ENCODE results near the gene TMEM240. TPM values are rescaled to one million over a fixed set of nuclear protein-coding genes. Genes with fewer than 3 reads are reported as not detected.

TMEM240 gene
- total and polyA plus RNA-seq, 10 of the 15 experiments (the other 5 are each of a cell fraction or from before 2014, with no cell fraction given): 0.17 to 0.49 TPM; not detected in 8

DNA sequence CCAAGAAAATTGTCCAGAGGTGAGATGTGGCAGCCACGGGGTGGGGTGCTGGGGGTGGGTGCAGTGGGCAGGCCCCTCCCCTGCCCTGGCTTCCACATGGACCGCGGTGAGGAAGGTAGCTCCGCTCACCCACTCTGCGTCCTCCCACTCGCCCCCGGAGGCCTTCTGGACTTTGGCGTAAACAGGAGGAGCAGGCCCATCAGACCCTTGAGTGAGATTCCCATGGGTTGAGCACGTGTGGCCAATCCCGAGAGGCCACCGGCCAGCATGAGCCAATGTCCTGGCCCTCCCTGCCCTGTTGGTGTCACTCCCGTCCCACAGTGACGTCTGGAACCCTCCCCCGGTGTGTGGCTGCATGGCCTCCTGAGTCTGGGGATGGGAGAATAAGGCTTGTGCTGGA, 8.2 kb upstream of the TMEM240 start:
- H2AFZ ChIP-seq (ENCODE audit: control insufficient read depth, low read depth, low read length): no peak overlapping the region
- no peaks in the 10 kb centered on the region for H3K79me2 ChIP-seq (ENCODE audit: control insufficient read depth, insufficient read depth, low read length)
- ATAC-seq: no peak
- in situ Hi-C loops (cut with MboI) (no loop called here), intact Hi-C loops (cut with micrococcal nuclease; ENCODE audit: unreplicated experiment) (no loop called here)
- no peak for DNase-seq (ENCODE audit: low read depth, low spot score)
- FAIRE-seq: no peak
- TF ChIP-seq MTA3 (IDR thresholded peaks at IDR 0.05; ENCODE audit: borderline replicate concordance, low read length) (no peak), RAD21 (IDR thresholded peaks at IDR 0.05; ENCODE audit: insufficient read depth, low read depth, low read length) (no peak), NFYB (IDR thresholded peaks at IDR 0.05; ENCODE audit: insufficient read depth, low read depth, low read length) (no peak), ZNF622 (IDR thresholded peaks at IDR 0.05) (no peak), ASH2L (IDR thresholded peaks at IDR 0.05; ENCODE audit: borderline replicate concordance, low read depth) (no peak), GABPA (IDR thresholded peaks at IDR 0.05; ENCODE audit: low read depth) (no peak), NR2C2 (IDR thresholded peaks at IDR 0.05; ENCODE audit: borderline replicate concordance, control insufficient read depth, insufficient read length, low read depth) (no peak), FOS (IDR thresholded peaks at IDR 0.05; ENCODE audit: borderline replicate concordance, extremely low read depth, insufficient read length) (no peak), SUZ12 (IDR thresholded peaks at IDR 0.05; ENCODE audit: unreplicated experiment) (no peak), MXI1 (IDR thresholded peaks at IDR 0.05; ENCODE audit: low read depth, low read length) (no peak)
- ChIA-PET SMC1A (ENCODE audit: uncharacterized antibody, unreplicated experiment) (no interaction called here), RAD21 (ENCODE audit: unreplicated experiment) (no interaction called here), POLR2A (no interaction called here), CTCF (no interaction called here)
- H3K36me3 ChIP-seq (ENCODE audit: control insufficient read depth in 2 of 2, insufficient read depth in 2 of 2, low read length in 1 of 2): no peaks in the 10 kb centered on the region; a peak in 1 of 4 replicates
- BruUV-seq (replicated peaks): no TSS peak
- H3K27ac ChIP-seq (ENCODE audit: control insufficient read depth, insufficient read depth): no peak overlapping the region
- WGBS (ENCODE audit: insufficient coverage, insufficient replicate concordance, low lambda C conversion rate, missing lambda C conversion rate): 91% methylated on average over 14 of the region's 14 CpGs
- H3K9ac ChIP-seq (ENCODE audit: control insufficient read depth, insufficient read depth, low read length): no peak overlapping the region
- H3K4me2 ChIP-seq (ENCODE audit: control insufficient read depth, insufficient read depth): no peak overlapping the region
- H3K4me3 ChIP-seq: no peak overlapping the region
- no peaks in the 10 kb centered on the region for H3K9me3 ChIP-seq (replicated peaks; ENCODE audit: control insufficient read depth, insufficient read depth, low read length)
- H3K27me3 ChIP-seq (replicated peaks in 1 of 2; ENCODE audit: control insufficient read depth in 2 of 2, insufficient read depth in 2 of 2, low read length in 1 of 2): no peaks in the 10 kb centered on the region
- H4K20me1 ChIP-seq (ENCODE audit: control insufficient read depth, insufficient read depth): no peaks in the 10 kb centered on the region
- no peaks in the 10 kb centered on the region for H3K4me1 ChIP-seq (ENCODE audit: control insufficient read depth, insufficient read depth, low read length)

Data from GM12878 (cell line).